GM06990 (cell line): ENCODE data around the gene ZNHIT1.
A peak's percentile ranks its signal among the peaks of the same experiment; 100 is the strongest.
"Not testable (repeated sequence)": the region's sequence is repeated elsewhere in the genome, so short reads cannot be mapped to it uniquely, and the experiment has no call there.

ENCODE experiments used
- DNase-seq: peaks from one replicate; pipeline ENCODE4 v3.0.0-alpha.2; 2011; ENCODE audit not compliant: insufficient read length; ENCODE audit errors: extremely low read depth
- H3K27me3 ChIP-seq: replicated peaks from 2 replicates; pipeline ENCODE4 v1.6.0; 2011; ENCODE audit warnings: low read length; ENCODE audit not compliant: control insufficient read depth, insufficient read depth
- H3K36me3 ChIP-seq: 2 replicates; pipeline ENCODE4 v1.5.1; 2011; ENCODE audit warnings: low read length; ENCODE audit not compliant: control insufficient read depth, insufficient read depth
- H3K4me3 ChIP-seq: replicated peaks from 2 replicates; pipeline ENCODE4 v1.5.1; 2011; ENCODE audit warnings: low read depth, mild to moderate bottlenecking, control low read depth, low read length
- CTCF ChIP-seq: IDR thresholded peaks from 2 replicates; pipeline ENCODE4 v1.5.1; 2011; ENCODE audit warnings: low read length, control low read depth, mild to moderate bottlenecking, inconsistent platforms; ENCODE audit not compliant: insufficient read depth, poor library complexity, severe bottlenecking

Gene ZNHIT1

GRCh38 chr7:101251871-101252659 lies 34.1 kb downstream of the ZNHIT1 start:
- no peaks in the 10 kb centered on the region for H3K27me3 ChIP-seq
- TF ChIP-seq CTCF, result no peak

DNA sequence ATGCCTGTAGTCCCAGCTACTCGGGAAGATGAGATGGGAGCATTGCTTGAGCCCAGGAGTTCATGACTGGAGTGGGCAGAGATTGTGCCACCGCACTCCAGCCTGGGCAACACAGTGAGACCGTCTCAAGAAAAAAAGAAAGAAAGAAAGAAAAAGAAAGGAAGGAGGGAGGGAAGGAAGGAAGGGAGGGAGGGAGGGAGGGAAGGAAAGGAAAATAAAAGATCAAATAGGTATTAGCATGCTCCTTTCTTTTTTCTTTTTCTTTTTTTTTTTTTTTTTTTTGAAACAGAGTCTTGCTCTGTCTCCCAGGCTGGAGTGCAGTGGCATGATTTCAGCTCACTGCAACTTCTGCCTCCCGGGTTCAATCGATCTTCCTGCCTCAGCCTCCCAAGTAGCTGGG lies 35.2 kb downstream of the ZNHIT1 start:
- not testable (repeated sequence) for H3K27me3 ChIP-seq, H3K36me3 ChIP-seq, DNase-seq, H3K4me3 ChIP-seq

More at GRCh38 chr7:101251871-101252659, 34.1 kb downstream of the ZNHIT1 start:
- peaks cover 4% of the 10 kb centered on the region for H3K36me3 ChIP-seq
- DNase-seq, result peak; percentile 99
- peak overlapping the region; percentile 82 for H3K4me3 ChIP-seq

DNA sequence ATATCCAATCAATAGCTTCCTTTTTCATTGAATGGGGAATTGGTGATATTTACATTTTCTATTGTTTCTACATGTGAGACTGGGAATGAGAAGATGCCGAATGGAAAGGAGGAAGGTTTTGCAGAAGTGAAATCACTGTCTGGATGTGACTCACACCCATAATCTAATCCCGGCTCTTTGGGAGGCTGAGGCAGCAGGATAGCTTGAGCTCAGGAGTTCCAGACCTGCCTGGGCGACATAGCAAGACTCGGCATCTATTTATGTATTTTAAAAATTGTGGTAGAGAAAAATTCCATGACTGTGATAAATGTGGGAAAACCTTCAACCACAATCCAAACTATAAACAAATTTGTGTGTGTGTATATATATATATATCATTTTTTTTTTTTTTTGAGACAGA lies 37.8 kb downstream of the ZNHIT1 start:
- DNase-seq, result no peak
- H3K4me3 ChIP-seq, result no peak overlapping the region
- H3K36me3 ChIP-seq, result no peaks in the 10 kb centered on the region
- H3K27me3 ChIP-seq, result no peaks in the 10 kb centered on the region
- no peak for TF ChIP-seq CTCF

GRCh38 chr7:101258243-101258731 lies 40.3 kb downstream of the ZNHIT1 start:
- Histone ChIP-seq H3K36me3 (no peaks in the 10 kb centered on the region), H3K27me3 (no peaks in the 10 kb centered on the region; the same call in none of the 2 replicates), H3K4me3 (no peak overlapping the region)
- no peak for DNase-seq
- no peak for TF ChIP-seq CTCF

DNA sequence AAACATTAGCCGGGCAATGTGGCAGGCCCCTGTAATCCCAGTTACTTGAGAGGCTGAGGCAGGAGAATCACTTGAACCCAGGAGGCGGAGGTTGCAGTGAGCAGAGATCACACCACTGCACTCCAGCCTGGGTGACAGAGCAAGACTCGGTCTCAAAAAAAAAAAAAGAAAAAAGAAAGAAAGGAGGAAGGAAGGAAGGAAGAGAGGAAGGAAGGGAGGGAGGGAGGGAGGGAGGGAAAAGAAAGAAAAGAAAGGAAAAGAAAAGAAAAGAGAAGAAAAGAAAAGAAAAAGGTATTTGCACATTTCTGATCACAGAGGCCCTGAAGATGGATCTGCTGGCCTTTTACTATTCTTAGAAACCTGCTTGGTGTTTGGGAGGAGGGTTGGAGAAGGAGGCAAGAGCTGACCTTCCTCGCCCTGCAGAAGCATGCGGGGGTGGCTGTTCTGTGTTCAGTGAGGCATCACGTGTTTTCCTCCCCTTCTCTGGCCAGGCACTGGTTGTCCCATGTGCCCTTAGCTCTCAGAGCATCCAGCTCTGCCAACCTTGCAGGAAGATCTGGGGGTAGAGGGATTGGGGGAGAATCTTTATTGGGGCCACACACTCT lies 46.2 kb downstream of the ZNHIT1 start:
- H3K4me3 ChIP-seq, H3K36me3 ChIP-seq, DNase-seq, H3K27me3 ChIP-seq: not testable (repeated sequence)

DNA sequence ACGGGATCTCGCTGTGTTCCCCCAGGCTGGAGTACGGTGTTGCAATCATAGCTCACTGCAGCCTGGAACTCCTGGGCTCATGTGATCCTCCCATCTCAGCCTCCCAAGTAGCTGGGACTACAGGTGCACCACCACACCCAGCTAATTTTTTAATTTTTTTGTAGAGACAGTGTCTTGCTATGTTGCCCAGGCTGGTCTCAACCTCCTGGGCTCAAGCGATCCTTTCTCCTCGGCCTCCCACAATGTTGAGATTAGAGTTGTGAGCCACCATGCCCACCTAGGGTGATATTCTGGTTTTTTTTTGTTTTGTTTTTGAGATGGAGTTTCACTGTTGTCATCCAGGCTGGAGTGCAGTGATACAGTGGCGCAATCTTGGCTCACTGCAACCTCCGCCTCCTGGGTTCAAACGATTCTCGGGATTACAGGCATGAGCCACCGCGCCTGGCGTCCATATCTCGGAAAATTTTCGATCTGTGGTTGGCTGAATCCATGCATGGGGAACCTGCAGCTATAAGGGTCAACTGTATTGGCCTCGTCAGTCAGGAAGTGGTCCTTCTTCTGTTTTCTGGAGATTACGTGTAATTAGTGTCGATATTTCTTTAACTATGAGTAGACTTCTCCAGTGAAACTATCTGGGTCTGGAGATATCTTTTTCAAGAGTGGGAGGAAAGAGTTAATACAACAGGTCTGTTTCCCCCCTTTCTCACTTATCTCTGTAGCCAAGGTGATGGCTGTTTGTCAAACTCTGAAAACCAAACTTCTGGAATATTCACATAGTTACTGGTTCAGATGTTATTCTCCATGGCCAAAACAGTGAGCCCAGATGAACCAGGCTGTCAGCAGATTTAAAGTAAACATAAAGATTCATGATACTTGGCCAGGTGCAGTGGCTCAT lies 47.9 kb downstream of the ZNHIT1 start:
- no peak overlapping the region for H3K4me3 ChIP-seq
- no peaks in the 10 kb centered on the region for H3K36me3 ChIP-seq
- no peak for DNase-seq
- no peak for TF ChIP-seq CTCF
- no peaks in the 10 kb centered on the region; the same call in none of the 2 replicates for H3K27me3 ChIP-seq
